ENCODE data around the gene NIT2. TPM values are rescaled to one million over a fixed set of nuclear protein-coding genes. Genes with fewer than 3 reads are reported as not detected.
A peak's percentile ranks its signal among the peaks of the same experiment; 100 is the strongest.

NIT2 gene, protein sequence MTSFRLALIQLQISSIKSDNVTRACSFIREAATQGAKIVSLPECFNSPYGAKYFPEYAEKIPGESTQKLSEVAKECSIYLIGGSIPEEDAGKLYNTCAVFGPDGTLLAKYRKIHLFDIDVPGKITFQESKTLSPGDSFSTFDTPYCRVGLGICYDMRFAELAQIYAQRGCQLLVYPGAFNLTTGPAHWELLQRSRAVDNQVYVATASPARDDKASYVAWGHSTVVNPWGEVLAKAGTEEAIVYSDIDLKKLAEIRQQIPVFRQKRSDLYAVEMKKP
- 18.8 TPM for total RNA-seq (2013)
- polyA plus RNA-seq = 10 to 100 TPM; 15.1 to 30.5 (median 24.6) TPM
- polyA minus RNA-seq = 3.0 and 5.7 TPM in 2 replicates
- total RNA-seq = 4.5 to 20.4 (median 15.8) reads per million in 11 experiments

DNA sequence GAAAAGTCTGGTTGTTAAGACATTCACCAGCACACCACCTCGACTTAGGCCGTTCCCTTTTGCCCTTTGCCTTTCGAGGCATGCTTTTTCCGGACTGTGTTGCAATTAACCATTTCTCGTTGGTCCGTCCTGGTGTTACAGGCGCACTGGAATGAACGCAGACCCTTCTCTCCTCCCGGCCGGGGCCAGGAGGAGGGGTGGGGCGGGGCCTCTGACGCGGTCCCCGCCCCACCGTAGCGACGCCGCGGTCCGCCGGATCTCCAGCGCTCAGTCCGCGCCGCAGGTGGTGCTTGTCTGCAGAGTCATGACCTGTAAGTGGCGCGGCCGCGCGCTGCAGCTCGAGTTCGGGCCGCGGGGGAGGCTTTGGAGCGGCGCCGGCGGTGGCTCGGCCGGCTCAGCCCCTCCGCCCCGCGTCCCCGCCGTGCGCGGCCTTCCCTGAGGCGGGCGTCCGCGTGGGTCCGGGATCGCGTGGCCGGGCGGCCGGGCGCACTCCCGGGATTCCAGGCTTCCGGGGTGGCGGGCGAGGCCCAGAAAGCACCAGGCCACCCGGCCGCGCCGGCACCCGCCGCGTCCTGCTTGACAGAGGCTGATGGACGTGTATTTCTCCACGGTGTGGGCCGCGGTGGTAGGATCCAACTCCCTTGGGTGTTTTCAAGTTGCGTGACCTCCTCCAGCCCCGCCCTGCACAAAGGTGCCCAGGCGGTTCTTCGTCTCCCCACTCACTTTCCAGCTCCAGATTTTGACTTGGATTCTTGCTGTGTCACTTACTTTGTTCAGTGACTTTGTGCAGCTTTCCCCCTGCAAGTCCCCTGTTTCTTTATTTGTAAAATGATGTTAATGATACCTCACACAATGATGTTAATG is at the start of gene NIT2:
Gene NIT2, plus strand, starts transcription at position 270 of the 864 bp plus-strand sequence. Its CDS starts 35 bp downstream, at position 305.
- intact Hi-C loops (cut with micrococcal nuclease) = no loop called here
- peak within 1 kb of the TSS; percentile 50 to 81 (median 77) for H3K27ac Mint-ChIP-seq
- Histone ChIP-seq H3K36me3 (replicated peaks in 1 of 2; ENCODE audit: control insufficient read depth in 1 of 2, insufficient read depth in 2 of 2, low read length in 2 of 2) (peaks cover 5 to 10% of the 10 kb centered on the region in 2 donors), H3K4me3 (replicated peaks in 1 of 3; ENCODE audit: low read depth in 2 of 3, low read length in 3 of 3) (peak within 1 kb of the TSS; percentile 48 to 72 (median 57)), H3K27ac (ENCODE audit: low read depth in 1 of 2, low read length in 2 of 2) (peak within 1 kb of the TSS in 1 of 2 donors; percentile 70), H3K79me2 (ENCODE audit: insufficient read depth, low read length) (no peaks in the 10 kb centered on the region), H4K20me1 (ENCODE audit: insufficient read depth, low read length) (no peaks in the 10 kb centered on the region), H2AFZ (ENCODE audit: insufficient read depth, low read depth, low read length, poor library complexity, severe bottlenecking) (peak within 1 kb of the TSS; percentile 86), H3K27me3 (ENCODE audit: control insufficient read depth in 2 of 2, insufficient read depth in 2 of 2, low read length in 2 of 2) (no peaks in the 10 kb centered on the region), H3K9me3 (replicated peaks in 1 of 2; ENCODE audit: control insufficient read depth in 1 of 2, insufficient read depth in 1 of 2, low read length in 2 of 2) (no peaks in the 10 kb centered on the region), H3K9ac (ENCODE audit: insufficient read depth, low read length, poor library complexity, severe bottlenecking) (peak within 1 kb of the TSS; percentile 67), H3K4me1 (ENCODE audit: control insufficient read depth in 1 of 2, insufficient read depth in 2 of 2, low read length in 2 of 2) (peaks cover 12 to 16% of the 10 kb centered on the region in 2 donors), H3K4me2 (replicated peaks; ENCODE audit: extremely low read depth, low read length, poor library complexity, severe bottlenecking) (peak within 1 kb of the TSS; percentile 86)
- TF ChIP-seq, protein P1, sequence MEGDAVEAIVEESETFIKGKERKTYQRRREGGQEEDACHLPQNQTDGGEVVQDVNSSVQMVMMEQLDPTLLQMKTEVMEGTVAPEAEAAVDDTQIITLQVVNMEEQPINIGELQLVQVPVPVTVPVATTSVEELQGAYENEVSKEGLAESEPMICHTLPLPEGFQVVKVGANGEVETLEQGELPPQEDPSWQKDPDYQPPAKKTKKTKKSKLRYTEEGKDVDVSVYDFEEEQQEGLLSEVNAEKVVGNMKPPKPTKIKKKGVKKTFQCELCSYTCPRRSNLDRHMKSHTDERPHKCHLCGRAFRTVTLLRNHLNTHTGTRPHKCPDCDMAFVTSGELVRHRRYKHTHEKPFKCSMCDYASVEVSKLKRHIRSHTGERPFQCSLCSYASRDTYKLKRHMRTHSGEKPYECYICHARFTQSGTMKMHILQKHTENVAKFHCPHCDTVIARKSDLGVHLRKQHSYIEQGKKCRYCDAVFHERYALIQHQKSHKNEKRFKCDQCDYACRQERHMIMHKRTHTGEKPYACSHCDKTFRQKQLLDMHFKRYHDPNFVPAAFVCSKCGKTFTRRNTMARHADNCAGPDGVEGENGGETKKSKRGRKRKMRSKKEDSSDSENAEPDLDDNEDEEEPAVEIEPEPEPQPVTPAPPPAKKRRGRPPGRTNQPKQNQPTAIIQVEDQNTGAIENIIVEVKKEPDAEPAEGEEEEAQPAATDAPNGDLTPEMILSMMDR (IDR thresholded peaks at IDR 0.05) = no peak
- H3K4me1 Mint-ChIP-seq = peaks cover 21% of the 10 kb centered on the region
- H3K4me3 Mint-ChIP-seq = peak within 1 kb of the TSS; percentile 86 to 96
- peaks cover 0 to 2% (median 0%) of the 10 kb centered on the region in 3 donors for H3K27me3 Mint-ChIP-seq (ENCODE audit: low read depth in 3 of 3)
- peaks cover 3 to 8% of the 10 kb centered on the region in 2 donors for H3K36me3 Mint-ChIP-seq
- WGBS (ENCODE audit: insufficient coverage) = 0% methylated on average over 74 of the region's 77 CpGs
- no peaks in the 10 kb centered on the region for H3K9me3 Mint-ChIP-seq
- peak; percentile 49 to 55 (median 51) for DNase-seq

DNA sequence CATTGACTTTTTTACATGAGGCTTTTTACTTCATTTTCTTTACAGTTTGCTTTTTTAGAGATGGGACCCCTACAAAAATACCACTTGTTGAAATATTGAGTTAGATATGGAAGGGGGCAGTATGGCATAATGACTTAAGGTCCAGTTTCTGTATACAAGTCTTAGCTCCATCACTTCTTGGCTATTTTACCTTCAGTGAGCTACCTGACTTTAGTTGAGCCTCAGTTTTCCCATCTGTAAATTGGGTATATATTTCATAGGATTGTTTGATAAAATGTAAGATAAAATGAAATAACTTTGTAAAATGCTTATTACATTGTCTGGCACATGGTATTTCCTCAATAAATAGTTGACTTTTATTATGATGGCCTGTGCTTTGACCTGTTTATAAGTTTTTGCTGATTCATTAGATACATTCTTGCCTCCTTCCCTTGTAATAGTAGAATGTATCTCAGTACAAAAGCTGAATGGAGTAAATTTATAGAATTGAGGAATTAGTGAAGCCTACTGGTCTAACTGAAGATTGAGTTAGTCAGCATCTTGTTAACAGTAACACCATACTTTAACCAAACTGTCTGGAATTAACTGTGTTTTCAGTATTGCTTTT is 46.2 kb upstream of the NIT2 start:
- Mint-ChIP-seq H3K4me3 (no peak overlapping the region), H3K9me3 (peaks cover 0 to 4% (median 0%) of the 10 kb centered on the region in 7 donors), H3K27me3 (ENCODE audit: low read depth in 3 of 3) (peaks cover 0 to 2% (median 2%) of the 10 kb centered on the region in 3 donors), H3K27ac (no peak overlapping the region), H3K36me3 (peaks cover 58% of the 10 kb centered on the region in 2 donors), H3K4me1 (peaks cover 7% of the 10 kb centered on the region)
- H3K9ac ChIP-seq (ENCODE audit: insufficient read depth, low read length, poor library complexity, severe bottlenecking) = no peak overlapping the region
- H3K4me3 ChIP-seq (replicated peaks in 1 of 3; ENCODE audit: low read depth in 2 of 3, low read length in 3 of 3) = no peak overlapping the region
- no peaks in the 10 kb centered on the region for H3K27me3 ChIP-seq (ENCODE audit: control insufficient read depth in 2 of 2, insufficient read depth in 2 of 2, low read length in 2 of 2)
- TF ChIP-seq, protein P1 (IDR thresholded peaks at IDR 0.05) = no peak
- H3K27ac ChIP-seq (ENCODE audit: low read depth in 1 of 2, low read length in 2 of 2) = no peak overlapping the region
- H4K20me1 ChIP-seq (ENCODE audit: insufficient read depth, low read length) = peaks cover 18% of the 10 kb centered on the region
- peaks cover 0 to 5% of the 10 kb centered on the region in 2 donors for H3K4me1 ChIP-seq (ENCODE audit: control insufficient read depth in 1 of 2, insufficient read depth in 2 of 2, low read length in 2 of 2)
- DNase-seq = no peak
- no peak overlapping the region for H2AFZ ChIP-seq (ENCODE audit: insufficient read depth, low read depth, low read length, poor library complexity, severe bottlenecking)
- H3K4me2 ChIP-seq (replicated peaks; ENCODE audit: extremely low read depth, low read length, poor library complexity, severe bottlenecking) = no peak overlapping the region
- H3K79me2 ChIP-seq (ENCODE audit: insufficient read depth, low read length) = no peaks in the 10 kb centered on the region
- H3K36me3 ChIP-seq (replicated peaks in 1 of 2; ENCODE audit: control insufficient read depth in 1 of 2, insufficient read depth in 2 of 2, low read length in 2 of 2) = peaks cover 51 to 94% of the 10 kb centered on the region in 2 donors
- intact Hi-C loops (cut with micrococcal nuclease) = no loop called here
- H3K9me3 ChIP-seq (replicated peaks in 1 of 2; ENCODE audit: control insufficient read depth in 1 of 2, insufficient read depth in 1 of 2, low read length in 2 of 2) = no peaks in the 10 kb centered on the region
